H1 (cell line): ENCODE measurements around the gene ZBTB46. TPM values are rescaled to one million over a fixed set of nuclear protein-coding genes. Genes with fewer than 3 reads are reported as not detected.

Source experiments
- CTCF ChIA-PET: fragments of 300-600 bp; sonication (Branson Sonifier 250); formaldehyde crosslinking; loops from one replicate; lab custom pipeline; 2021; ENCODE audit not compliant: partially characterized antibody; lab: Charles Lee
- POLR2A ChIA-PET: fragments of 300-600 bp; sonication (Branson Sonifier 250); formaldehyde crosslinking; loops from one replicate; lab custom pipeline; 2021; ENCODE audit warnings: inconsistent platforms; ENCODE audit not compliant: partially characterized antibody; lab: Charles Lee
- DNase-seq, 2 experiments: peaks; one replicate each; pipeline versions ENCODE4 v3.0.0 to v3.0.0-alpha.2; 2010 to 2022; ENCODE audit warnings: low spot score in 2 of 2, low read depth in 1 of 2, mixed read lengths in 1 of 2
- FAIRE-seq: peaks from 2 replicates; lab custom pipeline; 2011; peaks lifted over from hg19 to GRCh38; lab: Jason Lieb, UNC
- H2AFZ ChIP-seq: 2 replicates; pipeline ENCODE4 v1.8.1; 2012; ENCODE audit warnings: low read length, inconsistent platforms
- H2AK5ac ChIP-seq: 2 replicates; pipeline ENCODE4 v1.6.1; 2013; ENCODE audit warnings: low read depth, low read length
- H2BK120ac ChIP-seq: replicated peaks from 2 replicates; pipeline ENCODE3; 2013; ENCODE audit warnings: low read depth, low read length, inconsistent platforms
- H2BK12ac ChIP-seq: 2 replicates; pipeline ENCODE4 v1.6.1; 2013; ENCODE audit warnings: low read depth, low read length
- H2BK15ac ChIP-seq: 2 replicates; pipeline ENCODE4 v1.6.1; 2013; ENCODE audit warnings: low read length
- H2BK20ac ChIP-seq: 2 replicates; pipeline ENCODE4 v1.6.1; 2013; ENCODE audit warnings: low read length
- H2BK5ac ChIP-seq: 2 replicates; pipeline ENCODE4 v1.6.1; 2013; ENCODE audit warnings: low read depth, low read length
- H3K14ac ChIP-seq: 2 replicates; pipeline ENCODE4 v1.6.1; 2013; ENCODE audit warnings: inconsistent platforms; ENCODE audit not compliant: insufficient read length
- H3K18ac ChIP-seq: 2 replicates; pipeline ENCODE4 v1.6.1; 2013; ENCODE audit warnings: low read length; ENCODE audit errors: extremely low read depth
- H3K23ac ChIP-seq: 2 replicates; pipeline ENCODE4 v1.6.1; 2013; ENCODE audit warnings: inconsistent platforms; ENCODE audit not compliant: insufficient read length
- H3K23me2 ChIP-seq: 2 replicates; pipeline ENCODE4 v1.6.1; 2013; ENCODE audit warnings: low read depth, low read length
- H3K27ac ChIP-seq: 2 replicates; pipeline ENCODE4 v1.6.1; 2011; ENCODE audit warnings: low read depth, low read length, inconsistent platforms
- H3K27me3 ChIP-seq, 4 experiments: replicated peaks in 1 of 4; 1 replicate in 1 of 4; 2 replicates in 3 of 4; pipeline versions ENCODE4 v1.6.1 to v1.8.1; 2011 to 2013; ENCODE audit warnings: low read length in 3 of 4, mild to moderate bottlenecking in 3 of 4, inconsistent platforms in 2 of 4, mixed read lengths in 2 of 4, moderate library complexity in 1 of 4; ENCODE audit not compliant: control insufficient read depth in 3 of 4, insufficient read depth in 3 of 4; ENCODE audit errors: extremely low read depth in 1 of 4
- H3K36me3 ChIP-seq, 4 experiments: 2 replicates each; pipeline versions ENCODE4 v1.6.1 to v1.8.1; 2011 to 2013; ENCODE audit warnings: mild to moderate bottlenecking in 4 of 4, low read length in 3 of 4, moderate library complexity in 2 of 4, control low read depth in 1 of 4, inconsistent platforms in 1 of 4; ENCODE audit not compliant: insufficient read depth in 4 of 4, control insufficient read depth in 2 of 4
- H3K4ac ChIP-seq: replicated peaks from 2 replicates; pipeline ENCODE3; 2013; ENCODE audit warnings: low read length, low read depth, mixed read lengths, inconsistent platforms; ENCODE audit not compliant: insufficient read length
- H3K4me1 ChIP-seq, 4 experiments: replicated peaks in 1 of 4; 1 replicate in 1 of 4; 2 replicates in 3 of 4; pipeline versions ENCODE4 v1.6.1 to v1.8.1; 2011 to 2013; ENCODE audit warnings: low read length in 3 of 4, inconsistent platforms in 2 of 4, mixed read lengths in 1 of 4; ENCODE audit not compliant: insufficient read depth in 4 of 4, control insufficient read depth in 3 of 4
- H3K4me2 ChIP-seq, 2 experiments: 2 replicates each; pipeline versions ENCODE4 v1.6.1 to v1.8.1; 2011 to 2013; ENCODE audit warnings: low read depth in 2 of 2, low read length in 2 of 2, control low read depth in 1 of 2, inconsistent platforms in 1 of 2, mild to moderate bottlenecking in 1 of 2; ENCODE audit not compliant: insufficient read depth in 1 of 2
- H3K4me3 ChIP-seq, 4 experiments: fragments of 200-600, 300-600 bp in 1 of 4; sonication (generic), shearing (Covaris generic), sonication (Bioruptor Twin) in 1 of 4; 2 replicates each; pipeline versions ENCODE4 v1.5.1 to v1.8.1; 2011 to 2016; ENCODE audit warnings: low read length in 4 of 4, low read depth in 3 of 4, control low read depth in 2 of 4, inconsistent platforms in 2 of 4, mild to moderate bottlenecking in 2 of 4, mixed read lengths in 1 of 4, moderate library complexity in 1 of 4; ENCODE audit not compliant: insufficient read depth in 2 of 4; ENCODE audit errors: extremely low read depth in 1 of 4
- H3K56ac ChIP-seq: replicated peaks from 2 replicates; pipeline ENCODE3; 2013; ENCODE audit warnings: low read depth, mild to moderate bottlenecking, mixed read lengths, low read length, inconsistent platforms; ENCODE audit not compliant: insufficient read length
- H3K79me1 ChIP-seq: 2 replicates; pipeline ENCODE4 v1.6.1; 2013; ENCODE audit warnings: low read depth, low read length, control low read depth
- H3K79me2 ChIP-seq, 2 experiments: 2 replicates each; pipeline versions ENCODE4 v1.6.1 to v1.8.1; 2012 to 2013; ENCODE audit warnings: low read length in 2 of 2, mild to moderate bottlenecking in 2 of 2, inconsistent platforms in 1 of 2; ENCODE audit not compliant: insufficient read depth in 2 of 2, control insufficient read depth in 1 of 2
- H3K9ac ChIP-seq, 4 experiments: replicated peaks in 1 of 4; 1 replicate in 1 of 4; 2 replicates in 3 of 4; pipeline versions ENCODE4 v1.6.1 to v1.8.1; 2011 to 2013; ENCODE audit warnings: low read depth in 3 of 4, low read length in 3 of 4, control low read depth in 2 of 4, mild to moderate bottlenecking in 2 of 4, moderate library complexity in 2 of 4, inconsistent platforms in 1 of 4; ENCODE audit errors: extremely low read depth in 1 of 4
- H3K9me3 ChIP-seq, 2 experiments: 2 replicates each; pipeline versions ENCODE4 v1.6.1 to v1.8.1; 2012 to 2013; ENCODE audit warnings: mild to moderate bottlenecking in 2 of 2, moderate library complexity in 2 of 2, control low read depth in 1 of 2, inconsistent platforms in 1 of 2, low read depth in 1 of 2, low read length in 1 of 2, mixed read lengths in 1 of 2; ENCODE audit not compliant: insufficient read depth in 2 of 2
- H4K20me1 ChIP-seq, 2 experiments: replicated peaks in 1 of 2; 2 replicates each; pipeline versions ENCODE3 to v1.8.1; 2011 to 2013; ENCODE audit warnings: inconsistent platforms in 2 of 2, low read length in 2 of 2, mild to moderate bottlenecking in 1 of 2; ENCODE audit not compliant: insufficient read depth in 2 of 2, control insufficient read depth in 1 of 2
- H4K5ac ChIP-seq: 2 replicates; pipeline ENCODE4 v1.6.1; 2013; ENCODE audit warnings: low read length, low read depth, mixed read lengths, inconsistent platforms; ENCODE audit not compliant: insufficient read length
- H4K8ac ChIP-seq: 2 replicates; pipeline ENCODE4 v1.8.0; 2013; ENCODE audit warnings: mild to moderate bottlenecking, moderate library complexity, low read length, inconsistent platforms; ENCODE audit not compliant: insufficient read depth; ENCODE audit errors: extremely low read depth
- H4K91ac ChIP-seq: replicated peaks from 2 replicates; pipeline ENCODE3; 2013; ENCODE audit warnings: low read length, mixed read lengths, inconsistent platforms; ENCODE audit not compliant: insufficient read length
- CBX5 ChIP-seq: fragments of 300-800, 300-1000 bp; sonication (generic); IDR thresholded peaks from 2 replicates; pipeline ENCODE4 v1.7.1; 2016; ENCODE audit warnings: antibody characterized with exemption, low read length, low read depth
- HDAC2 ChIP-seq, 2 experiments: fragments of 300-600 bp in 1 of 2; sonication (generic) in 1 of 2; IDR thresholded peaks; 2 replicates each; pipeline ENCODE4 v1.6.1; 2011 to 2012; ENCODE audit warnings: low read depth in 2 of 2, low read length in 2 of 2, mild to moderate bottlenecking in 2 of 2, moderate library complexity in 2 of 2, borderline replicate concordance in 1 of 2, inconsistent platforms in 1 of 2
- SP4 ChIP-seq: IDR thresholded peaks from 2 replicates; pipeline ENCODE4 v1.6.1; 2012; ENCODE audit warnings: low read length, inconsistent platforms
- ZNF274 ChIP-seq: IDR thresholded peaks from 2 replicates; pipeline ENCODE4 v1.7.0; 2012; ENCODE audit warnings: low read length, borderline replicate concordance; ENCODE audit errors: extremely low read depth
- WGBS, 2 experiments: shearing (Covaris generic) in 1 of 2; methylation state at CpG; one replicate each; pipeline versions ENCODE4 v1.1.6 to v1.1.7; 2013 to 2015; ENCODE audit warnings: low lambda C conversion rate in 2 of 2, mixed read lengths in 2 of 2, inconsistent platforms in 1 of 2, low coverage in 1 of 2, missing lambda C conversion rate in 1 of 2; ENCODE audit not compliant: insufficient replicate concordance in 2 of 2, insufficient coverage in 1 of 2, insufficient read length in 1 of 2; ENCODE audit errors: extremely low coverage in 1 of 2, missing lambda C conversion rate in 1 of 2; 5-methylcytosine and 5-hydroxymethylcytosine counted together
- polyA plus RNA-seq, 7 experiments: library from polyadenylated mRNA; depleted of rRNA in 3 of 7; stranded (reverse) in 5 of 7; unstranded in 2 of 7; fragments of >200 nt in 5 of 7; fragments of 200-250 nt in 2 of 7; gene quantifications; 1 replicate in 5 of 7; 2 replicates in 1 of 7; 4 replicates in 1 of 7; pipeline versions ENCODE4 v1.2.1 to v1.2.3, GENCODE V29; 2011 to 2013; ENCODE audit warnings: missing spikeins in 2 of 7, mixed read lengths in 2 of 7
- total RNA-seq: library from RNA; stranded (reverse); fragmentation: NEBNext Ultra II Directional; extraction: Animal tissue kit (Norgen Biotek cat#: 25700); gene quantifications from 2 replicates; pipeline ENCODE4 v1.2.1, GENCODE V29; 2021
- TF ChIP-seq, protein P1 (sequence below): IDR thresholded peaks from 2 replicates; pipeline ENCODE4 v1.6.1; 2011; ENCODE audit warnings: low read length, improper control_type of control experiment

Gene ZBTB46
- total and polyA plus RNA-seq, 2 of the 8 experiments (the other 6 are each of a cell fraction or from before 2014, with no cell fraction given) = 6.4 to 22.4 TPM

- H3K4me3 ChIP-seq = peak overlapping the region; percentile 49 to 67 (median 52)
- no peak overlapping the region for H2BK5ac ChIP-seq
- no peak overlapping the region for H2BK12ac ChIP-seq
- H3K23ac ChIP-seq = no peak overlapping the region
- H2BK20ac ChIP-seq = no peak overlapping the region
- H2BK15ac ChIP-seq = no peak overlapping the region
- H3K56ac ChIP-seq = no peak overlapping the region
- peak overlapping the region; percentile 52 to 79 for H3K4me2 ChIP-seq
- peaks cover 3 to 17% of the 10 kb centered on the region in 2 experiments for H4K20me1 ChIP-seq
- no peak overlapping the region for H3K27ac ChIP-seq
- no peak overlapping the region for H2BK120ac ChIP-seq
- 0% methylated on average over 33 of the region's 55 CpGs; no CpG with 5 or more reads in 1 of the 2 experiments for WGBS, 2 experiments
- no peak overlapping the region for H2AK5ac ChIP-seq
- peak overlapping the region; percentile 46 for H4K8ac ChIP-seq
- DNase-seq = no peak
- H3K27me3 ChIP-seq = peaks cover 14 to 36% (median 28%) of the 10 kb centered on the region in 4 experiments; a peak in 6 of 7 replicates
- H3K4ac ChIP-seq = no peak overlapping the region
- POLR2A ChIA-PET = interaction anchor here (0.6 kb wide), 1 partner anchor 354 kb away, joined by 3 read pairs; no protein-coding TSS in a partner anchor
- peaks cover 7% of the 10 kb centered on the region; the same call in 1 of the 2 replicates for H3K79me1 ChIP-seq
- H3K36me3 ChIP-seq = no peaks in the 10 kb centered on the region
- FAIRE-seq = no peak
- TF ChIP-seq HDAC2 (IDR thresholded peaks at IDR 0.05; ENCODE audit: borderline replicate concordance in 1 of 2, low read depth in 2 of 2, low read length in 2 of 2) = 0 out of 4 replicates have a peak, but pooled peaks of 1 of the 2 experiments have one; percentile 29
- no peak for TF ChIP-seq SP4
- TF ChIP-seq, protein P1, sequence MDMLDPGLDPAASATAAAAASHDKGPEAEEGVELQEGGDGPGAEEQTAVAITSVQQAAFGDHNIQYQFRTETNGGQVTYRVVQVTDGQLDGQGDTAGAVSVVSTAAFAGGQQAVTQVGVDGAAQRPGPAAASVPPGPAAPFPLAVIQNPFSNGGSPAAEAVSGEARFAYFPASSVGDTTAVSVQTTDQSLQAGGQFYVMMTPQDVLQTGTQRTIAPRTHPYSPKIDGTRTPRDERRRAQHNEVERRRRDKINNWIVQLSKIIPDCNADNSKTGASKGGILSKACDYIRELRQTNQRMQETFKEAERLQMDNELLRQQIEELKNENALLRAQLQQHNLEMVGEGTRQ = no peak
- no peak for TF ChIP-seq CBX5
- TF ChIP-seq ZNF274 = no peak
- H3K79me2 ChIP-seq = peaks cover 7 to 31% of the 10 kb centered on the region in 2 experiments
- H3K23me2 ChIP-seq = peaks cover 15% of the 10 kb centered on the region; the same call in 1 of the 2 replicates
- no peak overlapping the region for H3K18ac ChIP-seq
- no peak overlapping the region for H3K14ac ChIP-seq
- H4K5ac ChIP-seq = no peak overlapping the region
- H3K9me3 ChIP-seq = no peaks in the 10 kb centered on the region
- H2AFZ ChIP-seq = no peak overlapping the region
- H4K91ac ChIP-seq = no peak overlapping the region
- H3K4me1 ChIP-seq = peaks cover 4 to 31% (median 21%) of the 10 kb centered on the region in 4 experiments
- H3K9ac ChIP-seq = no peak overlapping the region
- CTCF ChIA-PET = no interaction called here
These were observed 555 bp upstream of the ZBTB46 start for GRCh38 chr20:63831646-63831992.
